ENCODE data around the gene MPIG6B.

MPIG6B gene

GRCh38 chr6:31765559-31765909, 42.4 kb downstream of the MPIG6B start:
- no peak for DNase-seq (ENCODE audit: low read depth in 1 of 2, low spot score in 1 of 2)

DNA sequence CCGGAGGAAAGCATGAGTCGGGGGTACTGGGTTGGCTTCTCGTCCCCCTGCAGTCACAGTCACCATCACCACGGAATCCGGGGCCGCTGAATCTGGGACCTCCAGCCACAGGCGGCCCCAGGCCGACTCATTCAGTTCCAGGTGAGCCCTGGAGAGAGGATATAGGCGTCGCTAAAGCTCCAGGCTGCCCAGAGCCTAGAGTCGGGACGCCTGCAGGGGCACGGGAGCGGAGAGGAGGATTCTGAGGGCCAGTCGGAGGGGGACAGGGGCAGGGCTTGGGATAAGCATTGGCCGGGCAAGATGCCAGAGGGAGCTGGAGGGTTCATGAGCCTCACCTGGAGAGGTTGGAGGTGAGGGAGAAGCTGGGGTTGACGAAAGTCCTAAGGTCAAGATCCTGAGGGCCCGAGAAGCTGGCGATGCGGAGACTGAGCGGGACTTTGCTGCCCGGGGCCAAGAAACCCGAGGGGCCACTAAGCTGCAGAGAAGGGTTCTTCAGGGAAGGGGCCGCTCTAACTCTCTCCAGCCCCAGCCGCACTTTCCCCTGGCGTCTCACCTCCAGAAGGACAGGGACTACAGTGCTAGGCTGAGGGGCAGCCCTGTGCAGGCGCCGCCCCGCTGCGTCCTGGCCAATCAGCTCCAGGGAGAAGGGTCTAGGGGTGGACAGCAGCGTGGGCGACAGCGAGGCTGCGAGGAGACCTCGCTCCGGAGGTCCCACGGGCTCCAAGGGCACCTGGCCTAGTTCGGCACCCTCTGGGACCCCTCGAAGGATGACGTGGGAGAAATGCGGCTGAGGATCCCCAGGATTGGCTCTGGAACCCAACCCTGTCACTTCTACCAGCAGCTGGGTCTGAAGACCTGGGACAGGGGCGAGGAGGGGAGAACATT, 43.0 kb downstream of the MPIG6B start:
- no peak for DNase-seq (ENCODE audit: low read depth in 1 of 2, low spot score in 1 of 2)

DNA sequence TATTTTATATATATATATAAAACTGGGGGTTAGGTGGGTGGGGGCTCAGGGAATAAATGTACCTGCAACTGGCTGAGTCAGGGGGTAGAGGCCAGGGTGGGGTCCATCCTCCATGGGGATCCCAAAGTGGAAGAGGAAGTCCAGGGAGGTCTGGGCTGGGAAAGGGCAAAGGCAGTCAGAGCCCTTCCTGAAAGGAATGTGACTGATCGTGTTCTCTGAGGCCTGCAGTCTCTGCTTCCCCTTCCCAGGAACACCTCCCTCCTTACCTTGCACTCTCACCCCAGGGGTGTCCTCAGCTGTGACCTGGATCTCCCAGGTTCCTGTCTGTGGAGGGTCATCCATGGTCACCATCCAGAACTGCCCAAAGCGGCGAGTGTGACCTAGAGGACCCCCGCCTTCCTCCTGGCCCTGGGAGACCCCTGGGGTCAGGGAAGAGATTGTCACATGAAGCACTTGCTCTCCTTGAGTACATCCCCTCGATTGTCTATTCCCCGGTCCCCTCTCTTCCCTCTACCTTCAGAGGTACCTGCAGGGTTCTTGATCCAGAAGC, 44.0 kb downstream of the MPIG6B start:
- no peak for DNase-seq (ENCODE audit: low read depth in 1 of 2, low spot score in 1 of 2)

GRCh38 chr6:31768363-31769257, 45.4 kb downstream of the MPIG6B start:
- no peak for DNase-seq (ENCODE audit: low read depth in 1 of 2, low spot score in 1 of 2)

DNA sequence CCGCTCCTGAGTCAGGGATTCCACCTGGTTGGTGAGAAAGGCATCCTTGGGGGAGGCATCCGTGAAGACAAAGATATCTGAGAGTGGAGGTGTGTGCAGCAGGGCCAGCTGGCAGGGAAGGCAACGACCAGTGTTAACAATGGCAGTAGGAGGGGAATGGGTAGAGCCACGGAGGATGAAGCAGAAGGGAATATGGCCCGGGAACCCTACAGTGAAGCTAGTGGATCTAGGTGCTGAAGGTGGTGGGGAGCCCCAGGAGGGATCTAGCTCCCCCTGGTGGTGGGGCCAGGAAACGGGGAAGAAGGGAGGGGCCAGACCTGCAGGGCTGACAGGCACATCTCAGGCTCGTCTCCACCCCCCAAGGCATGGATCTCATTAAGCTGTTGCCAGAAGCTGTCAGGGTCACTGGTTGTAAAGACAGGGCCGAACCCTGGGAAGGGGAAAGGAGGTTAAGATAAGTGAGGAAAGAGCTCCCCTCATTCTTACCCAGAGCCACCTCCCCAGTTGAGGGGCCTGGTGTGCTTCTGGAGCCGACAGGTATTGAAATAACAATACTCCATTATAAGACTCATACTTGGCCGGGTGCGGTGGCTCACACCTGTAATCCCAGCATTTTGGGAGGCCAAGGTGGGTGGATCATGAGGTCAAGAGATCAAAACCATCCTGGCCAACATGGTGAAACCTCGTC, 46.7 kb downstream of the MPIG6B start:
- peak; percentile 62 to 64 for DNase-seq (ENCODE audit: low read depth in 1 of 2, low spot score in 1 of 2)

GRCh38 chr6:31770860-31771259, 47.7 kb downstream of the MPIG6B start:
- DNase-seq (ENCODE audit: low read depth in 1 of 2, low spot score in 1 of 2) = no peak

DNA sequence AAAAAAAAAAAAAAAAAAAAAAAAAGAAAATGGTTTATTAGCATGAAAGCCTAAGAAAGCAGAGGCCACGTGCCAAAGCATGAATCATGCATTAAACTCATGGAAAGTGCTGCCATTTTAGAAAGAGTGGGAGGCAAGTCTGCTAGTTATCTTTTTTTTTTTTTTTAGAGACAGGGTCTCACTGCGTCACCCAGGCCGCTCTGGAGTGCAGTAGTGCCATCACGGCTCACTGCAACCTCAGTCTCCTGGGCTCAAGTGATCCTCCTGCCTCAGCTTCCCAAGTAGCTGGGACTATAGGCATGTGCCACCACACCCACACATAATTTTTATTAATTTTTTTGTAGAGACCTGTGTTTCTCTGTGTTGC, 48.8 kb downstream of the MPIG6B start:
- no peak for DNase-seq (ENCODE audit: low read depth in 1 of 2, low spot score in 1 of 2)

- DNase-seq (ENCODE audit: low read depth in 1 of 2, low spot score in 1 of 2) = no peak
Measured at GRCh38 chr6:31775184-31775583, 52.0 kb downstream of the MPIG6B start.

- DNase-seq (ENCODE audit: low read depth in 1 of 2, low spot score in 1 of 2) = no peak
Measured at GRCh38 chr6:31775633-31776484, 52.7 kb downstream of the MPIG6B start.
